K562 (cell line): ENCODE results near the gene PRCD. TPM values are rescaled to one million over a fixed set of nuclear protein-coding genes. Genes with fewer than 3 reads are reported as not detected.

Experiments
- ATAC-seq: fragments of 200-7000 bp; cut with Tn5 transposase; 3 replicates; pipeline ENCODE4 v1.9.1; 2020; ENCODE audit warnings: moderate library complexity
- BruUV-seq: library from RNA; stranded (reverse); fragments of 400-500 nt; replicated peaks from 2 replicates; lab custom pipeline; 2021; lab: Mats Ljungman, UMichigan
- CTCF ChIA-PET: fragments of 300-600 bp; formaldehyde crosslinking; extraction: SDS; loops from one replicate; lab custom pipeline; 2021; ENCODE audit warnings: low intra/inter-chr PET ratio; lab: Yijun Ruan, JAX
- POLR2A ChIA-PET: fragments of 300-600, 350-650 bp; sonication (Branson Sonifier 250); formaldehyde crosslinking; extraction: SDS; loops from one replicate; lab custom pipeline; 2021; ENCODE audit warnings: antibody characterized with exemption, inconsistent platforms; lab: Yijun Ruan, JAX
- DNase-seq, 4 experiments: peaks; one replicate each; pipeline versions ENCODE4 v3.0.0 to v3.0.0-alpha.2; 2011 to 2018; ENCODE audit warnings: low spot score in 3 of 4, mixed read lengths in 3 of 4; ENCODE audit errors: extremely low read depth in 1 of 4
- FAIRE-seq: peaks from 2 replicates; lab custom pipeline; 2011; peaks lifted over from hg19 to GRCh38; lab: Jason Lieb, UNC
- H2AFZ ChIP-seq: 2 replicates; pipeline ENCODE4 v1.6.0; 2011; ENCODE audit warnings: low read depth, low read length, control low read depth, inconsistent platforms
- H3K27ac ChIP-seq: fragments of 200-600 bp; 3 replicates; pipeline ENCODE4 v1.8.0; 2011; ENCODE audit warnings: low read depth, mild to moderate bottlenecking, control low read depth, inconsistent platforms, low read length, moderate library complexity, mixed read lengths; ENCODE audit errors: extremely low read depth
- H3K27me3 ChIP-seq, 2 experiments: fragments of 300-600 bp in 1 of 2; 2 replicates in 1 of 2; 3 replicates in 1 of 2; pipeline versions ENCODE4 v1.6.0 to v1.8.0; 2011; ENCODE audit warnings: inconsistent platforms in 2 of 2, low read length in 2 of 2, mild to moderate bottlenecking in 1 of 2, mixed read lengths in 1 of 2, moderate library complexity in 1 of 2; ENCODE audit not compliant: control insufficient read depth in 2 of 2, insufficient read depth in 2 of 2
- H3K36me3 ChIP-seq: fragments of 300-600 bp; 3 replicates; pipeline ENCODE4 v1.8.0; 2011; ENCODE audit warnings: mild to moderate bottlenecking, low read length, inconsistent platforms; ENCODE audit not compliant: control insufficient read depth, insufficient read depth
- H3K4me1 ChIP-seq, 2 experiments: fragments of 200-600 bp in 1 of 2; replicated peaks in 1 of 2; 2 replicates in 1 of 2; 3 replicates in 1 of 2; pipeline versions ENCODE4 v1.5.1 to v1.8.0; 2011; ENCODE audit warnings: inconsistent platforms in 2 of 2, low read length in 2 of 2, mild to moderate bottlenecking in 1 of 2, mixed read lengths in 1 of 2, moderate library complexity in 1 of 2; ENCODE audit not compliant: control insufficient read depth in 2 of 2, insufficient read depth in 2 of 2
- H3K4me2 ChIP-seq: 2 replicates; pipeline ENCODE4 v1.6.1; 2011; ENCODE audit warnings: low read length, control low read depth, inconsistent platforms, mixed read lengths; ENCODE audit not compliant: insufficient read depth
- H3K4me3 ChIP-seq: fragments of 200-600 bp; sonication (generic), shearing (Covaris generic); 2 replicates; pipeline ENCODE4 v1.5.1; 2016; ENCODE audit warnings: control low read depth, inconsistent platforms
- H3K79me2 ChIP-seq: fragments of 200-600 bp; 3 replicates; pipeline ENCODE4 v1.8.0; 2011; ENCODE audit warnings: low read length, inconsistent platforms; ENCODE audit not compliant: control insufficient read depth, insufficient read depth
- H3K9ac ChIP-seq, 2 experiments: 2 replicates each; pipeline versions ENCODE4 v1.6.0 to v1.6.1; 2011; ENCODE audit warnings: low read depth in 2 of 2, low read length in 2 of 2, control low read depth in 1 of 2, inconsistent platforms in 1 of 2, mild to moderate bottlenecking in 1 of 2, mixed read lengths in 1 of 2; ENCODE audit not compliant: insufficient read depth in 1 of 2
- H3K9me1 ChIP-seq: one replicate; pipeline ENCODE4 v1.6.0; 2011; ENCODE audit warnings: inconsistent platforms, mild to moderate bottlenecking, low read length, moderate library complexity; ENCODE audit not compliant: control insufficient read depth, insufficient read depth
- H3K9me3 ChIP-seq: replicated peaks from 2 replicates; pipeline ENCODE4 v1.5.1; 2011; ENCODE audit warnings: low read depth, low read length, inconsistent platforms; ENCODE audit not compliant: control insufficient read depth, insufficient read depth
- H4K20me1 ChIP-seq: replicated peaks from 2 replicates; pipeline ENCODE4 v1.6.1; 2011; ENCODE audit warnings: low read length, inconsistent platforms, mixed read lengths; ENCODE audit not compliant: control insufficient read depth, insufficient read depth
- HMGN3 ChIP-seq: IDR thresholded peaks from 2 replicates; pipeline ENCODE4 v1.6.1; 2011; ENCODE audit warnings: borderline replicate concordance, low read depth, mild to moderate bottlenecking, mixed read lengths, low read length; ENCODE audit not compliant: insufficient read length; ENCODE audit errors: extremely low read depth
- POLR2AphosphoS5 ChIP-seq: IDR thresholded peaks from 2 replicates; pipeline ENCODE4 v1.6.1; 2011; ENCODE audit warnings: mild to moderate bottlenecking, low read depth, low read length, moderate library complexity; ENCODE audit not compliant: control insufficient read depth, insufficient read depth
- POLR2G ChIP-seq: fragments of 200-400 bp; formaldehyde crosslinking; IDR thresholded peaks from 2 replicates; pipeline ENCODE4 v1.6.1; 2017; ENCODE audit warnings: low read depth, mild to moderate bottlenecking, antibody characterized with exemption, low read length, moderate library complexity
- RFX1 ChIP-seq: fragments of 450-650 bp; IDR thresholded peaks from 2 replicates; pipeline ENCODE4 v1.6.1; 2016; ENCODE audit warnings: mild to moderate bottlenecking, moderate library complexity
- SMAD3 ChIP-seq: fragments of 450-650 bp; formaldehyde crosslinking; conservative IDR thresholded peaks from 2 replicates; pipeline ENCODE4 v1.4.0; 2020; ENCODE audit warnings: mild to moderate bottlenecking
- SP1 ChIP-seq: sonication (generic); formaldehyde crosslinking; IDR thresholded peaks from 2 replicates; pipeline ENCODE4 v1.8.1; 2022; ENCODE audit warnings: mild to moderate bottlenecking, missing genetic modification reagents
- ZBTB5 ChIP-seq: fragments of 450-650 bp; IDR thresholded peaks from 2 replicates; pipeline ENCODE4 v1.6.1; 2017; ENCODE audit warnings: antibody characterized with exemption
- ZNF583 ChIP-seq: fragments of 250-450 bp; sonication (Bioruptor Pico); IDR thresholded peaks from 2 replicates; pipeline ENCODE4 v1.4.0; 2020
- ZNF655 ChIP-seq: fragments of 250-450 bp; sonication (Bioruptor Pico); IDR thresholded peaks from 2 replicates; pipeline ENCODE4 v1.5.0; 2021
- WGBS: fragments of 100-300 bp; shearing (Covaris generic); methylation state at CpG from one replicate; pipeline ENCODE4 v1.1.6; 2016; ENCODE audit warnings: low coverage, mixed read lengths; ENCODE audit not compliant: insufficient coverage; ENCODE audit errors: missing lambda C conversion rate; 5-methylcytosine and 5-hydroxymethylcytosine counted together
- in situ Hi-C: fragments of 300-500 bp; cut with MboI; formaldehyde crosslinking; loops from 4 replicates; pipeline ENCODE4 v1.15.0; 2018; ENCODE audit warnings: inconsistent platforms, mixed read lengths
- intact Hi-C: fragments of 100-400 bp; cut with micrococcal nuclease; formaldehyde crosslinking; loops from 2 replicates; pipeline ENCODE4 v1.14.2; 2022
- polyA plus RNA-seq, 8 experiments: library from polyadenylated mRNA; depleted of rRNA in 4 of 8; stranded (reverse) in 5 of 8; unstranded in 3 of 8; fragments of >200 nt; fragmentation: Nextera tagmentation in 2 of 8; fragmentation: Illumina TruSeq in 1 of 8; extraction: Ambion mirVana in 2 of 8; extraction: Trizol in 1 of 8; gene quantifications; 2 replicates each; pipeline versions ENCODE4 v1.2.1 to v1.2.3, GENCODE V29; 2011 to 2014; ENCODE audit warnings: inconsistent platforms in 1 of 8, missing spikeins in 1 of 8
- total RNA-seq, 7 experiments: library from RNA; depleted of rRNA in 6 of 7; stranded (reverse); fragments of >200 nt in 6 of 7; fragmentation: Illumina TruSeq in 2 of 7; extraction: Trizol in 2 of 7; gene quantifications; 2 replicates each; pipeline versions ENCODE4 v1.2.1 to v1.2.3, GENCODE V29; 2011 to 2021; ENCODE audit warnings: low replicate concordance in 1 of 7
- TF ChIP-seq, protein P1 (sequence below): fragments of 450-650 bp; IDR thresholded peaks from 2 replicates; pipeline ENCODE4 v1.6.1; 2016

PRCD gene
- total and polyA plus RNA-seq, 9 of the 15 experiments (the other 6 are each of a cell fraction or from before 2014, with no cell fraction given): 0.20 to 0.25 (median 0.21) TPM; not detected in 6

DNA sequence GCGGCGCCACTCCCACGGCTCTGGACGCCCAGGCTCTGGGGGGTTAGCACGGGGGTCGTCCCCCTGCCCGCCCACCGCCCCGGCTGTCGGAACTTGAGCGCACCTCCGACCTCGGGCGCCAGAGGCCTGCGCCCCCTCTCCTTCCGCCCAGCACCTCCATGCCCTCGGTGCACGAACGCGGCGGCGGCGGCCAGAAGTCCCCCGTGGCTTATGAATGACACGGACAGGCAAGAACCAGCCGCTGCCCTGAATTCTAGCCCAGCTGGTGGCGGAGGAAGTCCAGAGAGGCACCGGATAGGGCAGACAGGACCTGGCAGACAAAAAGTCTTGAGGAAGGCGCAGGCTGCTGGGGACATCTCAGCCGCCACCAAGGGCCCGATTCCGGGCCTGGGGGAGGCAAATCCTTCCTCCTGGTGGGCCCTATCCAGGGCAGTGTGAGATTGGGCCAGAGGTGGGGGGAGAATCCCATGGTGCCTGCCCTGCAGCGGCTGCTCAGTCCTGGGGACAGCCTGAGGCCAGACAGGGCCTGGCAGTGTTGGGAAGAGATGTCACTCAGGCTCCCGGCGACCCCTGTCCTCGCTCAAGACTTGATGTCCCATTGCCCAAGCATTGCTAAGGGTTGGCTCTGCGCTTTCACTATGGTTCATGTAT is 1.4 kb upstream of the PRCD start (continued):
- TF ChIP-seq ZNF655 (CRISPR knock-in tag) (no peak), POLR2AphosphoS5 (no peak)

DNA sequence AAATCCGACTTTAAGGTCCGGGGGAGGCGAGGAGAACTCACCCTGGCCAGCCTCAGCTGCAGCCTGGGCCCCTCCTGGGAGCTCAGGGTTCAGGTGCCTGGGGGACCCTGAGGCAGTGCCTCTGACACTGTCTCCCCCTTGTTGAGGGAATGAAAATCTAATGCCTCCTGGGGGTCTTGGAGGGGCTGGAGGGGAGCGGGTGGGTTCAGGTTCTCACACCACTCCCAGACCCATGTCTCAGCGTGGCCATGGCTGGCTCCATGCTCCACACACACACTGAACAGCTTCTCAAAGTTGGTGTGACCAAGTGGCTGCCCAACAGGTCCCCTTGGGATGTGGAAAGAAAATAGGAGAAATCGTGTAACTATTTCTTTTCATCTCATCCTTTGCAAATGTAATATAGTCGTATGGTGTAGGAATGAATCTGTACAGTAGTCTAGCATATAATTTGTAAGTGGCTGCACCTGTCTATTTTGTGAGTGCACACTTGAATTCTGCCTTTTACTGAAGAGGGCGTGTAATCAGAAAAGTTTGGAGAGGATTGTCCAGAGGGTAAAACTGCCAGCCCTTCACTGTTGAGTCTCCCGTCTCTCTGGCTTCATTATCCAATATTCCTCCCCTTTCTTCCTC is 788 bp upstream of the PRCD start:
- DNase-seq (no peak), FAIRE-seq (no peak), ATAC-seq (no peak)
- BruUV-seq: no TSS peak
- 51% methylated on average over 9 of the region's 9 CpGs for WGBS
- ChIA-PET CTCF (interaction anchor here (0.6 kb wide), 1 partner anchor 151 kb away, joined by 3 read pairs; no protein-coding TSS in a partner anchor), POLR2A (interaction anchor here (1.9 to 3.0 kb wide), 2 partner anchors 11 to 19 kb away, joined by 8 to 26 read pairs; no protein-coding TSS in a partner anchor)
- in situ Hi-C loops (no loop called here), intact Hi-C loops (no loop called here)
- H3K9me3 ChIP-seq: no peaks in the 10 kb centered on the region
- peaks cover 11 to 57% of the 10 kb centered on the region in 2 experiments; a peak in 4 of 5 replicates for H3K4me1 ChIP-seq
- no peak overlapping the region for H3K4me2 ChIP-seq
- H4K20me1 ChIP-seq: no peaks in the 10 kb centered on the region
- peak overlapping the region in 1 of 2 experiments; percentile 46; a peak in 1 of 4 replicates for H3K9ac ChIP-seq
- H3K79me2 ChIP-seq: no peaks in the 10 kb centered on the region
- H3K4me3 ChIP-seq: no peak overlapping the region
- no peaks in the 10 kb centered on the region for H3K9me1 ChIP-seq
- H3K27ac ChIP-seq: no peak overlapping the region
- H2AFZ ChIP-seq: no peak overlapping the region
- TF ChIP-seq ZBTB5 (no peak), SP1 (CRISPR knock-in tag) (no peak), POLR2G (no peak), RFX1 (no peak), HMGN3 (no peak), SMAD3 (no peak), ZNF583 (no peak)
- TF ChIP-seq, protein P1, sequence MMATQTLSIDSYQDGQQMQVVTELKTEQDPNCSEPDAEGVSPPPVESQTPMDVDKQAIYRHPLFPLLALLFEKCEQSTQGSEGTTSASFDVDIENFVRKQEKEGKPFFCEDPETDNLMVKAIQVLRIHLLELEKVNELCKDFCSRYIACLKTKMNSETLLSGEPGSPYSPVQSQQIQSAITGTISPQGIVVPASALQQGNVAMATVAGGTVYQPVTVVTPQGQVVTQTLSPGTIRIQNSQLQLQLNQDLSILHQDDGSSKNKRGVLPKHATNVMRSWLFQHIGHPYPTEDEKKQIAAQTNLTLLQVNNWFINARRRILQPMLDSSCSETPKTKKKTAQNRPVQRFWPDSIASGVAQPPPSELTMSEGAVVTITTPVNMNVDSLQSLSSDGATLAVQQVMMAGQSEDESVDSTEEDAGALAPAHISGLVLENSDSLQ: no peak
- TF ChIP-seq, all 486 proteins: peak for 0
- Histone ChIP-seq H3K27me3 (no peaks in the 10 kb centered on the region), H3K36me3 (no peaks in the 10 kb centered on the region)
